ENCODE measurements around the gene HAUS8. TPM values are rescaled to one million over a fixed set of nuclear protein-coding genes. Genes with fewer than 3 reads are reported as not detected.

HAUS8 gene, protein sequence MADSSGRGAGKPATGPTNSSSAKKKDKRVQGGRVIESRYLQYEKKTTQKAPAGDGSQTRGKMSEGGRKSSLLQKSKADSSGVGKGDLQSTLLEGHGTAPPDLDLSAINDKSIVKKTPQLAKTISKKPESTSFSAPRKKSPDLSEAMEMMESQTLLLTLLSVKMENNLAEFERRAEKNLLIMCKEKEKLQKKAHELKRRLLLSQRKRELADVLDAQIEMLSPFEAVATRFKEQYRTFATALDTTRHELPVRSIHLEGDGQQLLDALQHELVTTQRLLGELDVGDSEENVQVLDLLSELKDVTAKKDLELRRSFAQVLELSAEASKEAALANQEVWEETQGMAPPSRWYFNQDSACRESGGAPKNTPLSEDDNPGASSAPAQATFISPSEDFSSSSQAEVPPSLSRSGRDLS
- 1 to 10 TPM; 3.0 to 5.8 (median 3.2) TPM for total RNA-seq

- Histone ChIP-seq H3K9me3 (no peaks in the 10 kb centered on the region), H3K36me3 (peaks cover 0 to 18% (median 0%) of the 10 kb centered on the region in 3 donors), H3K27me3 (no peaks in the 10 kb centered on the region), H3K4me3 (peak within 1 kb of the TSS; percentile 67 to 96 (median 75)), H3K4me1 (peaks cover 25 to 59% (median 45%) of the 10 kb centered on the region in 3 donors), H3K27ac (peak within 1 kb of the TSS; percentile 92 to 97 (median 93))
- WGBS, 2 donors: 0% methylated on average over 26 to 36 of the region's 103 CpGs
- peak in 3 of 6 experiments; percentile 4 to 28 (median 9) for TF ChIP-seq CTCF (IDR thresholded peaks at IDR 0.05)
- peak in 3 of 4 donors; percentile 35 to 71 (median 71) for TF ChIP-seq POLR2A (IDR thresholded peaks at IDR 0.05)
- intact Hi-C loops (cut with DNase I): no loop called here
- DNase-seq: peak; percentile 98
These were observed at the start of gene HAUS8, which contains the start of gene MYO9B for GRCh38 chr19:17075035-17075863. HAUS8 (minus strand) TSS chr19:17075452; CDS start chr19:17075422, 30 bp downstream. MYO9B (plus strand) TSS chr19:17075777; CDS start chr19:17101718, 25,941 bp downstream.

- Histone ChIP-seq H3K4me1 (peaks cover 0 to 33% (median 0%) of the 10 kb centered on the region in 3 donors), H3K27ac (peak overlapping the region in 1 of 4 donors; percentile 81), H3K27me3 (no peaks in the 10 kb centered on the region), H3K9me3 (no peaks in the 10 kb centered on the region), H3K4me3 (no peak overlapping the region), H3K36me3 (peaks cover 0 to 39% (median 0%) of the 10 kb centered on the region in 3 donors)
- DNase-seq: no peak
- TF ChIP-seq POLR2A (IDR thresholded peaks at IDR 0.05): no peak
- TF ChIP-seq CTCF (IDR thresholded peaks at IDR 0.05): no peak
- intact Hi-C loops (cut with DNase I): no loop called here
- 75 to 86% methylated on average over 1 of the region's 1 CpG for WGBS, 2 donors
These were observed 48.8 kb upstream of the HAUS8 start for GRCh38 chr19:17124025-17124424.

GRCh38 chr19:17123041-17123440, 47.8 kb upstream of the HAUS8 start:
- WGBS, 2 donors: 92 to 100% methylated on average over 2 of the region's 2 CpGs
- TF ChIP-seq POLR2A (IDR thresholded peaks at IDR 0.05) (no peak), CTCF (IDR thresholded peaks at IDR 0.05) (no peak)
- H3K4me1 ChIP-seq: peaks cover 0 to 36% (median 0%) of the 10 kb centered on the region in 3 donors
- no peaks in the 10 kb centered on the region for H3K9me3 ChIP-seq
- H3K27me3 ChIP-seq: no peaks in the 10 kb centered on the region
- no peak overlapping the region for H3K27ac ChIP-seq
- peaks cover 0 to 39% (median 0%) of the 10 kb centered on the region in 3 donors for H3K36me3 ChIP-seq
- no peak overlapping the region for H3K4me3 ChIP-seq
- intact Hi-C loops (cut with DNase I): no loop called here
- no peak for DNase-seq

GRCh38 chr19:17121736-17122293, 46.6 kb upstream of the HAUS8 start:
- no peaks in the 10 kb centered on the region for H3K27me3 ChIP-seq
- H3K4me1 ChIP-seq: peaks cover 0 to 33% (median 0%) of the 10 kb centered on the region in 3 donors
- WGBS, 2 donors: 56 to 73% methylated on average over 8 to 9 of the region's 9 CpGs
- intact Hi-C loops (cut with DNase I): no loop called here
- DNase-seq: no peak
- H3K4me3 ChIP-seq: no peak overlapping the region
- H3K36me3 ChIP-seq: peaks cover 0 to 36% (median 0%) of the 10 kb centered on the region in 3 donors
- TF ChIP-seq POLR2A (IDR thresholded peaks at IDR 0.05): no peak
- no peak for TF ChIP-seq CTCF (IDR thresholded peaks at IDR 0.05)
- no peaks in the 10 kb centered on the region for H3K9me3 ChIP-seq
- H3K27ac ChIP-seq: peak overlapping the region in 1 of 4 donors; percentile 16
